Liver (tissue), 9 donors: ENCODE data around the gene GALNTL6. TPM values are rescaled to one million over a fixed set of nuclear protein-coding genes. Genes with fewer than 3 reads are reported as not detected.

Experiments
- DNase-seq: peaks from one replicate; pipeline ENCODE4 v3.0.0-alpha.2; 2017; ENCODE audit warnings: low spot score
- H3K27ac ChIP-seq, 2 donors: one replicate each; pipeline ENCODE4 v1.7.0; 2013; ENCODE audit warnings: inconsistent platforms in 2 of 2, low read length in 2 of 2, control low read depth in 1 of 2, low read depth in 1 of 2, mild to moderate bottlenecking in 1 of 2
- H3K27me3 ChIP-seq, 4 donors: one replicate each; pipeline versions ENCODE4 v1.6.1 to v1.7.0; 2013; ENCODE audit warnings: low read length in 3 of 4, inconsistent platforms in 1 of 4, mild to moderate bottlenecking in 1 of 4, moderate library complexity in 1 of 4; ENCODE audit not compliant: control insufficient read depth in 4 of 4, insufficient read depth in 4 of 4
- H3K36me3 ChIP-seq, 4 donors: one replicate each; pipeline versions ENCODE4 v1.6.1 to v1.7.0; 2013; ENCODE audit warnings: low read length in 3 of 4, mild to moderate bottlenecking in 3 of 4, low read depth in 1 of 4, moderate library complexity in 1 of 4; ENCODE audit not compliant: control insufficient read depth in 4 of 4, insufficient read depth in 3 of 4
- H3K4me1 ChIP-seq, 4 donors: one replicate each; pipeline versions ENCODE4 v1.6.1 to v1.7.0; 2013; ENCODE audit warnings: low read length in 3 of 4, mild to moderate bottlenecking in 3 of 4, moderate library complexity in 1 of 4; ENCODE audit not compliant: control insufficient read depth in 4 of 4, insufficient read depth in 4 of 4
- H3K4me3 ChIP-seq, 3 donors: one replicate each; pipeline versions ENCODE4 v1.6.1 to v1.7.0; 2013; ENCODE audit warnings: low read length in 3 of 3, control low read depth in 1 of 3, low read depth in 1 of 3, mild to moderate bottlenecking in 1 of 3
- H3K9ac ChIP-seq, 2 donors: one replicate each; pipeline ENCODE4 v1.7.0; 2013; ENCODE audit warnings: low read length in 2 of 2, mild to moderate bottlenecking in 2 of 2, moderate library complexity in 2 of 2, control low read depth in 1 of 2, low read depth in 1 of 2
- H3K9me3 ChIP-seq, 4 donors: one replicate each; pipeline versions ENCODE4 v1.6.1 to v1.7.0; 2013; ENCODE audit warnings: low read length in 3 of 4; ENCODE audit not compliant: control insufficient read depth in 4 of 4
- EGR1 ChIP-seq, 2 donors: IDR thresholded peaks; 2 replicates each; pipeline ENCODE4 v1.6.1; 2016 to 2018; ENCODE audit warnings: antibody characterized with exemption in 2 of 2, low read depth in 2 of 2
- FOXA1 ChIP-seq: IDR thresholded peaks from 2 replicates; pipeline ENCODE4 v1.6.1; 2016; ENCODE audit warnings: antibody characterized with exemption
- HNF4A ChIP-seq, 2 donors: conservative IDR thresholded peaks; 2 replicates each; pipeline ENCODE4 v1.6.1; 2016; ENCODE audit warnings: antibody characterized with exemption in 2 of 2, mild to moderate bottlenecking in 2 of 2
- HNF4G ChIP-seq: IDR thresholded peaks from 2 replicates; pipeline ENCODE4 v1.6.1; 2016; ENCODE audit warnings: antibody characterized with exemption
- JUND ChIP-seq, 2 donors: IDR thresholded peaks; 2 replicates each; pipeline ENCODE4 v1.6.1; 2016; ENCODE audit warnings: antibody characterized with exemption in 2 of 2
- MAX ChIP-seq: IDR thresholded peaks from 2 replicates; pipeline ENCODE4 v1.6.1; 2016; ENCODE audit warnings: antibody characterized with exemption
- RAD21 ChIP-seq, 2 donors: IDR thresholded peaks; 2 replicates each; pipeline ENCODE4 v1.6.1; 2016; ENCODE audit warnings: antibody characterized with exemption in 2 of 2, mild to moderate bottlenecking in 2 of 2
- RXRA ChIP-seq, 2 donors: IDR thresholded peaks; 2 replicates each; pipeline ENCODE4 v1.6.1; 2017 to 2018; ENCODE audit warnings: antibody characterized with exemption in 2 of 2, mild to moderate bottlenecking in 1 of 2
- TAF1 ChIP-seq: conservative IDR thresholded peaks from 2 replicates; pipeline ENCODE4 v1.6.1; 2016; ENCODE audit warnings: antibody characterized with exemption, mild to moderate bottlenecking
- ZBTB33 ChIP-seq: IDR thresholded peaks from 2 replicates; pipeline ENCODE4 v1.6.1; 2016; ENCODE audit warnings: antibody characterized with exemption
- WGBS: extraction: QIAGEN DNeasy Blood & Tissue Kit; methylation state at CpG from one replicate; pipeline ENCODE4 v1.1.7; 2013; 5-methylcytosine and 5-hydroxymethylcytosine counted together
- polyA plus RNA-seq, 2 donors: library from polyadenylated mRNA; stranded (reverse) in 1 of 2; unstranded in 1 of 2; fragments of 200-250 nt in 1 of 2; fragments of >200 nt in 1 of 2; fragmentation: Nextera tagmentation in 1 of 2; extraction: Ambion mirVana in 1 of 2; gene quantifications; one replicate each; pipeline versions ENCODE4 v1.2.1 to v1.2.3, GENCODE V29; 2013 to 2015
- total RNA-seq, 2 donors: library from RNA; depleted of rRNA; stranded (reverse); fragments of >200 nt; gene quantifications; one replicate each; pipeline ENCODE4 v1.2.3, GENCODE V29; 2014
- TF ChIP-seq, protein P1 (sequence below): IDR thresholded peaks from 2 replicates; pipeline ENCODE4 v1.6.1; 2016; ENCODE audit warnings: antibody characterized with exemption, mild to moderate bottlenecking
- TF ChIP-seq, protein P2 (sequence below): IDR thresholded peaks from 2 replicates; pipeline ENCODE4 v1.6.1; 2016; ENCODE audit warnings: antibody characterized with exemption
- TF ChIP-seq, protein P3 (sequence below): fragments of 150-350 bp; IDR thresholded peaks from 2 replicates; pipeline ENCODE4 v1.5.1; 2017; ENCODE audit warnings: improper control_type of control experiment, low read depth, low read length; ENCODE audit not compliant: missing input control
- donor health status: healthy.
- donor health status: healthy.
- donor health status: healthy.
- donor health status: healthy.
- donor health status: healthy.

GALNTL6 gene
- total and polyA plus RNA-seq, 4 donors, result 0.06 to 0.08 TPM; not detected in 2

GRCh38 chr4:172142281-172142741, 329.1 kb downstream of the GALNTL6 start:
- H3K4me1 ChIP-seq, result no peaks in the 10 kb centered on the region
- H3K9me3 ChIP-seq, result no peaks in the 10 kb centered on the region
- DNase-seq, result no peak
- H3K27ac ChIP-seq, result no peak overlapping the region
- H3K36me3 ChIP-seq, result no peaks in the 10 kb centered on the region
- TF ChIP-seq HNF4A (conservative IDR thresholded peaks at IDR 0.05), result no peak
- TF ChIP-seq ZBTB33, result no peak
- no peak for TF ChIP-seq MAX
- TF ChIP-seq, protein P1, sequence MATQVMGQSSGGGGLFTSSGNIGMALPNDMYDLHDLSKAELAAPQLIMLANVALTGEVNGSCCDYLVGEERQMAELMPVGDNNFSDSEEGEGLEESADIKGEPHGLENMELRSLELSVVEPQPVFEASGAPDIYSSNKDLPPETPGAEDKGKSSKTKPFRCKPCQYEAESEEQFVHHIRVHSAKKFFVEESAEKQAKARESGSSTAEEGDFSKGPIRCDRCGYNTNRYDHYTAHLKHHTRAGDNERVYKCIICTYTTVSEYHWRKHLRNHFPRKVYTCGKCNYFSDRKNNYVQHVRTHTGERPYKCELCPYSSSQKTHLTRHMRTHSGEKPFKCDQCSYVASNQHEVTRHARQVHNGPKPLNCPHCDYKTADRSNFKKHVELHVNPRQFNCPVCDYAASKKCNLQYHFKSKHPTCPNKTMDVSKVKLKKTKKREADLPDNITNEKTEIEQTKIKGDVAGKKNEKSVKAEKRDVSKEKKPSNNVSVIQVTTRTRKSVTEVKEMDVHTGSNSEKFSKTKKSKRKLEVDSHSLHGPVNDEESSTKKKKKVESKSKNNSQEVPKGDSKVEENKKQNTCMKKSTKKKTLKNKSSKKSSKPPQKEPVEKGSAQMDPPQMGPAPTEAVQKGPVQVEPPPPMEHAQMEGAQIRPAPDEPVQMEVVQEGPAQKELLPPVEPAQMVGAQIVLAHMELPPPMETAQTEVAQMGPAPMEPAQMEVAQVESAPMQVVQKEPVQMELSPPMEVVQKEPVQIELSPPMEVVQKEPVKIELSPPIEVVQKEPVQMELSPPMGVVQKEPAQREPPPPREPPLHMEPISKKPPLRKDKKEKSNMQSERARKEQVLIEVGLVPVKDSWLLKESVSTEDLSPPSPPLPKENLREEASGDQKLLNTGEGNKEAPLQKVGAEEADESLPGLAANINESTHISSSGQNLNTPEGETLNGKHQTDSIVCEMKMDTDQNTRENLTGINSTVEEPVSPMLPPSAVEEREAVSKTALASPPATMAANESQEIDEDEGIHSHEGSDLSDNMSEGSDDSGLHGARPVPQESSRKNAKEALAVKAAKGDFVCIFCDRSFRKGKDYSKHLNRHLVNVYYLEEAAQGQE, result no peak
- TF ChIP-seq RAD21 (IDR thresholded peaks at IDR 0.05), result no peak
- TF ChIP-seq FOXA1, result no peak
- no peak for TF ChIP-seq HNF4G
- no peak for TF ChIP-seq EGR1 (IDR thresholded peaks at IDR 0.05; ENCODE audit: low read depth in 2 of 2)
- TF ChIP-seq TAF1, result no peak
- WGBS, result 55% methylated on average over 2 of the region's 2 CpGs
- H3K9ac ChIP-seq, result no peak overlapping the region
- H3K27me3 ChIP-seq, result no peaks in the 10 kb centered on the region
- H3K4me3 ChIP-seq, result no peak overlapping the region

- Histone ChIP-seq H3K9me3 (no peaks in the 10 kb centered on the region), H3K4me1 (no peaks in the 10 kb centered on the region), H3K27ac (no peak overlapping the region), H3K27me3 (no peaks in the 10 kb centered on the region), H3K4me3 (no peak overlapping the region), H3K36me3 (no peaks in the 10 kb centered on the region), H3K9ac (no peak overlapping the region)
- DNase-seq, result no peak
- 29% methylated on average over 3 of the region's 3 CpGs for WGBS
- TF ChIP-seq RXRA (IDR thresholded peaks at IDR 0.05) (no peak), HNF4G (no peak), EGR1 (IDR thresholded peaks at IDR 0.05; ENCODE audit: low read depth in 2 of 2) (no peak), JUND (IDR thresholded peaks at IDR 0.05) (no peak), MAX (no peak)
- TF ChIP-seq, protein P2, sequence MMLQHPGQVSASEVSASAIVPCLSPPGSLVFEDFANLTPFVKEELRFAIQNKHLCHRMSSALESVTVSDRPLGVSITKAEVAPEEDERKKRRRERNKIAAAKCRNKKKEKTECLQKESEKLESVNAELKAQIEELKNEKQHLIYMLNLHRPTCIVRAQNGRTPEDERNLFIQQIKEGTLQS, result no peak
- TF ChIP-seq, protein P3, sequence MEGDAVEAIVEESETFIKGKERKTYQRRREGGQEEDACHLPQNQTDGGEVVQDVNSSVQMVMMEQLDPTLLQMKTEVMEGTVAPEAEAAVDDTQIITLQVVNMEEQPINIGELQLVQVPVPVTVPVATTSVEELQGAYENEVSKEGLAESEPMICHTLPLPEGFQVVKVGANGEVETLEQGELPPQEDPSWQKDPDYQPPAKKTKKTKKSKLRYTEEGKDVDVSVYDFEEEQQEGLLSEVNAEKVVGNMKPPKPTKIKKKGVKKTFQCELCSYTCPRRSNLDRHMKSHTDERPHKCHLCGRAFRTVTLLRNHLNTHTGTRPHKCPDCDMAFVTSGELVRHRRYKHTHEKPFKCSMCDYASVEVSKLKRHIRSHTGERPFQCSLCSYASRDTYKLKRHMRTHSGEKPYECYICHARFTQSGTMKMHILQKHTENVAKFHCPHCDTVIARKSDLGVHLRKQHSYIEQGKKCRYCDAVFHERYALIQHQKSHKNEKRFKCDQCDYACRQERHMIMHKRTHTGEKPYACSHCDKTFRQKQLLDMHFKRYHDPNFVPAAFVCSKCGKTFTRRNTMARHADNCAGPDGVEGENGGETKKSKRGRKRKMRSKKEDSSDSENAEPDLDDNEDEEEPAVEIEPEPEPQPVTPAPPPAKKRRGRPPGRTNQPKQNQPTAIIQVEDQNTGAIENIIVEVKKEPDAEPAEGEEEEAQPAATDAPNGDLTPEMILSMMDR, result no peak
Measured at GRCh38 chr4:172143605-172144314, 330.6 kb downstream of the GALNTL6 start.
